HCT116 (cell line): ENCODE data around the gene RAD21L1. TPM values are rescaled to one million over a fixed set of nuclear protein-coding genes. Genes with fewer than 3 reads are reported as not detected.

Experiments used
- ATAC-seq: fragments of 200-7000 bp; cut with Tn5 transposase; 2 replicates; pipeline ENCODE4 v1.9.1; 2020; ENCODE audit warnings: mild to moderate bottlenecking, moderate library complexity
- BruUV-seq: library from RNA; stranded (reverse); fragments of 400-500 nt; replicated peaks from 2 replicates; lab custom pipeline; 2021; lab: Mats Ljungman, UMichigan
- CTCF ChIA-PET: fragments of 300-600 bp; sonication (Branson Sonifier 250); formaldehyde crosslinking; loops from one replicate; lab custom pipeline; 2021; ENCODE audit warnings: antibody characterized with exemption; lab: Charles Lee
- POLR2A ChIA-PET: fragments of 300-600, 350-600 bp; sonication (Branson Sonifier 250); formaldehyde crosslinking; loops from one replicate; lab custom pipeline; 2021; ENCODE audit warnings: antibody characterized with exemption; lab: Charles Lee
- RAD21 ChIA-PET, 2 experiments: fragments of 300-600 bp; sonication (Branson Sonifier 250); formaldehyde crosslinking; loops; one replicate each; lab custom pipeline; 2023; ENCODE audit warnings: low total read pairs in 2 of 2; ENCODE audit not compliant: uncharacterized antibody in 2 of 2, unreplicated experiment in 2 of 2, low non-redundant PET in 1 of 2; lab: Charles Lee
- DNase-seq: peaks from one replicate; pipeline ENCODE4 v3.0.0-alpha.2; 2010; ENCODE audit warnings: low read depth, low spot score
- H2AFZ ChIP-seq: fragments of 200-600 bp; shearing (Covaris generic), sonication (generic); 2 replicates; pipeline ENCODE4 v1.6.1; 2017; ENCODE audit warnings: low read depth, mixed run types, mixed read lengths, antibody characterized with exemption, low read length; ENCODE audit not compliant: poor library complexity, severe bottlenecking
- H3K27ac ChIP-seq: 2 replicates; pipeline ENCODE4 v1.5.1; 2012; ENCODE audit warnings: low read depth, low read length
- H3K27me3 ChIP-seq: fragments of 200-600 bp; sonication (generic); 2 replicates; pipeline ENCODE4 v1.6.1; 2016; ENCODE audit warnings: mixed run types, low read length, mixed read lengths; ENCODE audit not compliant: insufficient read depth
- H3K36me3 ChIP-seq, 2 experiments: fragments of 200-500 bp in 1 of 2; fragments of 200-600 bp in 1 of 2; sonication (Bioruptor generic) in 1 of 2; sonication (generic) in 1 of 2; 2 replicates each; pipeline versions ENCODE4 v1.5.1 to v1.6.1; 2014 to 2016; ENCODE audit warnings: low read length in 2 of 2, inconsistent platforms in 1 of 2, mixed read lengths in 1 of 2, mixed run types in 1 of 2; ENCODE audit not compliant: insufficient read depth in 2 of 2, control insufficient read depth in 1 of 2
- H3K4me1 ChIP-seq, 2 experiments: fragments of 200-600 bp in 1 of 2; sonication (generic) in 1 of 2; 2 replicates each; pipeline versions ENCODE4 v1.5.1 to v1.6.1; 2012 to 2017; ENCODE audit warnings: low read length in 2 of 2, inconsistent platforms in 1 of 2, mild to moderate bottlenecking in 1 of 2, mixed read lengths in 1 of 2, mixed run types in 1 of 2, moderate library complexity in 1 of 2; ENCODE audit not compliant: insufficient read depth in 2 of 2, control insufficient read depth in 1 of 2
- H3K4me2 ChIP-seq: fragments of 200-600 bp; sonication (generic); 2 replicates; pipeline ENCODE4 v1.6.1; 2017; ENCODE audit warnings: mixed run types, low read length, mixed read lengths
- H3K4me3 ChIP-seq, 2 experiments: fragments of 200-600 bp in 1 of 2; sonication (generic) in 1 of 2; replicated peaks in 1 of 2; 2 replicates each; pipeline ENCODE4 v1.5.1; 2011 to 2016; ENCODE audit warnings: low read length in 2 of 2, control low read depth in 1 of 2, low read depth in 1 of 2, mild to moderate bottlenecking in 1 of 2, mixed read lengths in 1 of 2, mixed run types in 1 of 2
- H3K79me2 ChIP-seq: fragments of 200-600 bp; sonication (generic); 2 replicates; pipeline ENCODE4 v1.6.1; 2017; ENCODE audit warnings: mild to moderate bottlenecking, mixed run types, low read length, moderate library complexity, mixed read lengths; ENCODE audit not compliant: insufficient read depth
- H3K9ac ChIP-seq: fragments of 200-600 bp; sonication (generic); 2 replicates; pipeline ENCODE4 v1.6.1; 2016; ENCODE audit warnings: low read length, mixed read lengths
- H3K9me2 ChIP-seq: fragments of 200-600 bp; sonication (generic), shearing (Covaris generic); 2 replicates; pipeline ENCODE4 v1.6.1; 2017; ENCODE audit warnings: mixed run types, mild to moderate bottlenecking, moderate library complexity; ENCODE audit not compliant: insufficient read depth
- H3K9me3 ChIP-seq, 2 experiments: fragments of 200-500 bp in 1 of 2; fragments of 200-600 bp in 1 of 2; sonication (Bioruptor generic) in 1 of 2; sonication (generic) in 1 of 2; 2 replicates each; pipeline ENCODE4 v1.6.1; 2014 to 2017; ENCODE audit warnings: low read length in 2 of 2, mixed read lengths in 2 of 2, inconsistent platforms in 1 of 2, low read depth in 1 of 2, mild to moderate bottlenecking in 1 of 2, mixed run types in 1 of 2, moderate library complexity in 1 of 2; ENCODE audit not compliant: control insufficient read depth in 1 of 2, insufficient read depth in 1 of 2
- H4K20me1 ChIP-seq: fragments of 200-600 bp; sonication (generic), shearing (Covaris generic); 2 replicates; pipeline ENCODE4 v1.6.1; 2017; ENCODE audit warnings: mixed run types, mild to moderate bottlenecking, moderate library complexity; ENCODE audit not compliant: insufficient read depth
- CEBPB ChIP-seq: IDR thresholded peaks from 2 replicates; pipeline ENCODE4 v1.6.1; 2012; ENCODE audit warnings: low read depth
- EZH2 ChIP-seq: fragments of 200-600 bp; sonication (generic); IDR thresholded peaks from 2 replicates; pipeline ENCODE4 v1.6.1; 2017; ENCODE audit warnings: antibody characterized with exemption, mixed run types
- SRF ChIP-seq: IDR thresholded peaks from 2 replicates; pipeline ENCODE4 v1.6.1; 2012; ENCODE audit warnings: low read depth
- YY1 ChIP-seq: IDR thresholded peaks from 2 replicates; pipeline ENCODE4 v1.6.1; 2011; ENCODE audit warnings: low read length, low read depth, moderate library complexity, mild to moderate bottlenecking; ENCODE audit not compliant: insufficient replicate concordance; ENCODE audit errors: extremely low read depth
- ZBTB33 ChIP-seq: IDR thresholded peaks from 2 replicates; pipeline ENCODE4 v1.6.1; 2011; ENCODE audit warnings: mild to moderate bottlenecking, low read length, moderate library complexity; ENCODE audit not compliant: insufficient replicate concordance; ENCODE audit errors: extremely low read depth
- intact Hi-C: fragments of 100-400 bp; cut with micrococcal nuclease; formaldehyde crosslinking; loops from 2 replicates; pipeline ENCODE4 v1.10.0; 2022
- total RNA-seq: library from RNA; stranded (reverse); gene quantifications from one replicate; pipeline ENCODE4 v1.2.1, GENCODE V29; 2021; ENCODE audit not compliant: unreplicated experiment
- TF ChIP-seq, protein P1 (sequence below): IDR thresholded peaks from 2 replicates; pipeline ENCODE4 v1.6.1; 2012

RAD21L1 gene
- total RNA-seq, 1 experiment from 2014 or later: 0.17 TPM

GRCh38 chr20:1196634-1197033 lies 29.2 kb upstream of the RAD21L1 start:
- H3K27me3 ChIP-seq: no peaks in the 10 kb centered on the region
- ATAC-seq (no peak), DNase-seq (no peak)
- no peak overlapping the region for H2AFZ ChIP-seq
- no peaks in the 10 kb centered on the region for H3K36me3 ChIP-seq
- H3K4me1 ChIP-seq: no peaks in the 10 kb centered on the region
- BruUV-seq: no TSS peak
- ChIA-PET CTCF (interaction anchor here (1.1 kb wide), 1 partner anchor 11 kb away, joined by 4 read pairs; no protein-coding TSS in a partner anchor), POLR2A (no interaction called here), RAD21 (no interaction called here)
- no peaks in the 10 kb centered on the region for H3K79me2 ChIP-seq
- H3K4me2 ChIP-seq: no peak overlapping the region
- H4K20me1 ChIP-seq: no peaks in the 10 kb centered on the region
- no peak overlapping the region for H3K27ac ChIP-seq
- TF ChIP-seq YY1: no peak
- H3K9ac ChIP-seq: no peak overlapping the region
- intact Hi-C loops: no loop called here
- no peaks in the 10 kb centered on the region for H3K9me2 ChIP-seq
- H3K4me3 ChIP-seq: no peak overlapping the region
- no peaks in the 10 kb centered on the region for H3K9me3 ChIP-seq

- Histone ChIP-seq H3K27ac (no peak overlapping the region), H3K9me2 (no peaks in the 10 kb centered on the region), H3K4me2 (no peak overlapping the region), H2AFZ (no peak overlapping the region), H3K9ac (no peak overlapping the region), H4K20me1 (no peaks in the 10 kb centered on the region), H3K36me3 (no peaks in the 10 kb centered on the region), H3K79me2 (no peaks in the 10 kb centered on the region), H3K4me1 (no peaks in the 10 kb centered on the region), H3K9me3 (no peaks in the 10 kb centered on the region), H3K4me3 (no peak overlapping the region), H3K27me3 (no peaks in the 10 kb centered on the region)
- no peak for TF ChIP-seq SRF
- TF ChIP-seq CEBPB: no peak
- TF ChIP-seq ZBTB33: no peak
- no peak for TF ChIP-seq EZH2
- TF ChIP-seq, protein P1, sequence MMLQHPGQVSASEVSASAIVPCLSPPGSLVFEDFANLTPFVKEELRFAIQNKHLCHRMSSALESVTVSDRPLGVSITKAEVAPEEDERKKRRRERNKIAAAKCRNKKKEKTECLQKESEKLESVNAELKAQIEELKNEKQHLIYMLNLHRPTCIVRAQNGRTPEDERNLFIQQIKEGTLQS: no peak
- DNase-seq: no peak
- ChIA-PET CTCF (no interaction called here), RAD21 (no interaction called here), POLR2A (no interaction called here)
- intact Hi-C loops: no loop called here
- no TSS peak for BruUV-seq
- no peak for ATAC-seq
Measured at GRCh38 chr20:1197801-1198200, 28.0 kb upstream of the RAD21L1 start.
